SK-N-MC (cell line): ENCODE measurements around the gene MARF1.

ENCODE experiments used
- EZH2 ChIP-seq: fragments of 200-600 bp; sonication (generic); IDR thresholded peaks from one replicate; pipeline ENCODE4 v1.6.1; 2017; ENCODE audit warnings: antibody characterized with exemption
- POLR2AphosphoS5 ChIP-seq: IDR thresholded peaks from 2 replicates; pipeline ENCODE4 v1.6.1; 2012; ENCODE audit warnings: mild to moderate bottlenecking, low read depth, low read length, borderline replicate concordance

- no peak for TF ChIP-seq EZH2
- TF ChIP-seq POLR2AphosphoS5 = no peak
These were observed 89.5 kb downstream of the MARF1 start for GRCh38 chr16:15553313-15554088.
